VCaP (cell line): ENCODE results near the gene FGF9.

Experiments
- H3K27ac ChIP-seq: fragments of 450-650 bp; 2 replicates; pipeline ENCODE4 v1.5.1; 2017
- CTCF ChIP-seq: fragments of 450-650 bp; conservative IDR thresholded peaks from 2 replicates; pipeline ENCODE4 v1.5.1; 2017; ENCODE audit warnings: mild to moderate bottlenecking, moderate library complexity

The FGF9 gene

DNA sequence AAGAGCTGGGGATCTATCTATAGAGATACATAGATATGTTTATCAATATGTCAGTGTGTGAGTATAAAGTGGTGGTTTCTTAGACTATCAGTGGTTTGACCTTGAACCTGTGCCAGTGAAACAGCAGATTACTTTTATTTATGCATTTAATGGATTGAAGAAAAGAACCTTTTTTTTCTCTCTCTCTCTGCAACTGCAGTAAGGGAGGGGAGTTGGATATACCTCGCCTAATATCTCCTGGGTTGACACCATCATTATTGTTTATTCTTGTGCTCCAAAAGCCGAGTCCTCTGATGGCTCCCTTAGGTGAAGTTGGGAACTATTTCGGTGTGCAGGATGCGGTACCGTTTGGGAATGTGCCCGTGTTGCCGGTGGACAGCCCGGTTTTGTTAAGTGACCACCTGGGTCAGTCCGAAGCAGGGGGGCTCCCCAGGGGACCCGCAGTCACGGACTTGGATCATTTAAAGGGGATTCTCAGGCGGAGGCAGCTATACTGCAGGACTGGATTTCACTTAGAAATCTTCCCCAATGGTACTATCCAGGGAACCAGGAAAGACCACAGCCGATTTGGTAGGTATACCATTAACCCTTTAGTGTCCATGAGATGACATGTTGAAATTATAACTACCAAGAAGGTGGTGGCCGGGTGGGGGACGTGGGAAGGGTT, 880 bp downstream of the FGF9 start:
- no peak for TF ChIP-seq CTCF
- H3K27ac ChIP-seq = no peak overlapping the region

DNA sequence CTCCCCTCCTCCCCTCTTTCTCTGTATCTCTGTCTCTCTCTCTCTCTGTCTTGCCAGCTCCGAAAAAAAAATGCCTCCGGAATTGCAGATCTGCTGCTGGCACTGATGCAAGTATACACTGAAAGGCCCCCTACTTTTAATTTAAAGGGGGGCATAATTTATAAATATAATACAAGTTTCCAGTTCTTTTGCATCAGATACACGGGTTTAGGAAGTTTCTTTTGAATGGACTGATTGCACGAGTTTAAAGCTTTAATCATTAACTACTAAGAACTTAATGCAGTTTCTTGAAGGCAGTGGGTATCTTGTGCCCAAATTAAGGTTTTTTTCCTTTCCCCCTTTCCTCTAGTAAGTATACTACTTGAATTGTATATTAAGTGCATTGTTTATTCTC, 1.4 kb downstream of the FGF9 start:
- no peak for TF ChIP-seq CTCF
- no peak overlapping the region for H3K27ac ChIP-seq

- no peak overlapping the region for H3K27ac ChIP-seq
- no peak for TF ChIP-seq CTCF
These were observed 2.1 kb downstream of the FGF9 start for GRCh38 chr13:21672796-21673538.

GRCh38 chr13:21673539-21673788, 2.6 kb downstream of the FGF9 start:
- H3K27ac ChIP-seq = no peak overlapping the region
- TF ChIP-seq CTCF = 0 out of 2 replicates have a peak, but pooled peaks have one; percentile 23

GRCh38 chr13:21673789-21674489, 3.1 kb downstream of the FGF9 start:
- TF ChIP-seq CTCF = no peak
- no peak overlapping the region for H3K27ac ChIP-seq

- no peak overlapping the region for H3K27ac ChIP-seq
- TF ChIP-seq CTCF = no peak
These were observed 3.7 kb downstream of the FGF9 start for GRCh38 chr13:21674490-21675009.
